HG03064 (cell line): ENCODE measurements around the gene TMEM98.
"Not testable (repeated sequence)": the region's sequence is repeated elsewhere in the genome, so short reads cannot be mapped to it uniquely, and the experiment has no call there.

Experiments used
- ATAC-seq: cut with Tn5 transposase; IDR thresholded peaks from one replicate; pipeline ENCODE4 v1.9.1; 2021; ENCODE audit warnings: low read depth; ENCODE audit not compliant: unreplicated experiment

Gene TMEM98

GRCh38 chr17:32971171-32971570 is 43.2 kb downstream of the TMEM98 start:
- no peak for ATAC-seq

DNA sequence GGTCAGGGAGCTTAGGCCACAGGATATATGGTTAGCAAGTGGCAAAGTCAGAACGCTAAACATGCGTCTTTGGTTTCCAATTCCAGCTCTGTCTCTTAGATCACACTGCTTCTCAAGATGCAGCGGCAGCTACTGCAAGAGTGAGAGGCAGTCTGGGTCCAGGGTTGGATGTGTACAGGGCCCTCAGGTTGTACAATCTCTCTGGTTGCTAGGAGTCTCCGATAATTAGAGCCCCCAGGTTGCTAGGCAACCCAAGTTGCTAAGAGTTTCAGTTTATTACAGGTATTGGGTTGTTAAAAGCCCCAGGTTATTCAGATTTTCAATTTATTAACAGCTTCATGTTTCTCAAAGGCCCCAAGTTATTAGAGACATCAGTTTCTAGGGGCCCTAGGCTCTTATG is 48.2 kb downstream of the TMEM98 start:
- no peak for ATAC-seq

DNA sequence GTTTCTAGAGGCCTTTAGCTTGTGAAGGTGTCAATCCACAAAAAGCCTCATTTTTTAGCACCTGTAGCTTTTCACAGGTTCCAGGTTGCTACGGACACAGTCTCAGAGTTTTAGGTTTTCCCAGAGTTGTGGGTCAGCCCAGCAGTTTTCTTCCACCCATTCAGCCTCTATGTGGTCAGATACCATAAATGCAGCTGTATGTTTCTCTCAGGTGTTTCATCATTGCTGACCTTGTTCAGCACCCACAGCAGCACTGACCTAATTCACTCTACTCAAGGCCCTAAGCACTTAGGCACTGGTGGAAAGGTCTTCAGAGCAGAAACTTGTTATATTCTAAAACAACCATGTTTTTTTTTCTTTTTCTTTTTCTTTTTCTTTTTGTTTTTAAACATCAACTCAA is 48.7 kb downstream of the TMEM98 start:
- no peak for ATAC-seq

- no peak for ATAC-seq
Measured at GRCh38 chr17:32980230-32980629, 52.3 kb downstream of the TMEM98 start.

DNA sequence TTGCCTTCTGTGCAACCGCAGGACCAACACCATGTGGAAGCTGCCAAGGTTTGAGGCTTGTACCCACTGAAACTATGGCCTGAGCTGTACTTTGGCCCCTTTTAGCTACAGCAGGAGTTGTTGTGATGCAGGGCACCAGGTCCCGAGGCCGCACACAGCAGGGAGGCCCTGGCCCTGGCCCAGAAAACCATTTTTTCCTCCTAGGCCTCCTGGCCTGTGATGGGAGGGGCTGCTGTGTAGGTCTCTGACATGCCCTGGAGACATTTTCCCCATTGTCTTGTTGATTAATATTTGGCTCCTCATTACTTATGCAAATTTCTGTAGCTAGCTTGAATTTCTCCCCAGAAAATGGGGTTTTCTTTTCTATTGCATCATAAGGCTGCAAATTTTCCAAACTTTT is 53.7 kb downstream of the TMEM98 start:
- not testable (repeated sequence) for ATAC-seq

DNA sequence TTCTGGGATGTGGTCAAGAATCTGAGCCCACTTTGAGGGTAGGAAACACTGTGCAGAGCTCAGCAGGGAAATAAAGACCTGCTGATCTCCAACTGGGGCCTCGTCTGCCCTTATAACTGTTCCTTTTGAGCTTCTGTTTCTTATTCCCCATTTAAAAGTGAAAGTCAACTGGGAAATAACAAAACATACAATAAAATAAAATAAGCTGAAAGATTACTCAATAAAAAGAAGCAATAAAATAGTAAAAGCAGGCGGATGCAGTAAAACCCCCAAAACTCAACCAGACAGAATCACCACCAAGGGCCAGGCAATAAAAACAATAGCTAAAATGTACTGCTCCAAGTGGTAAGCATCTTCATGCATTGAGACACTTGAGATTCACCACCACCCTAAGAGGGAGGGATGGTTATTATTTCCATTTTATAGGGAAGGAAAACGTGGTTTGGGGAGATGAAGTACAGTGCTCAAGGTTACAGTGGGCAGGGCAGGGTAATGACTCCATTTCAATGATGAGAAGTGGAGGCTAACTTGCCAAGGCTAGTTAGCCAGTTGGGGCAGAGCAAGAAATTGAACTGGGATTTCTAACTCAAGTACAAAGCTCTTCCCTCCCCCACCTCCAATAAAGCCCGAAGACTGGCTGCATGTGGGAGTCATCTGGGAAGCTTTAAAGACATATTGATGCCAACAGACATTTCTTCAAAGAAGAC is 57.2 kb downstream of the TMEM98 start:
- no peak for ATAC-seq

GRCh38 chr17:32987453-32987805 is 59.5 kb downstream of the TMEM98 start:
- ATAC-seq, result not testable (repeated sequence)

DNA sequence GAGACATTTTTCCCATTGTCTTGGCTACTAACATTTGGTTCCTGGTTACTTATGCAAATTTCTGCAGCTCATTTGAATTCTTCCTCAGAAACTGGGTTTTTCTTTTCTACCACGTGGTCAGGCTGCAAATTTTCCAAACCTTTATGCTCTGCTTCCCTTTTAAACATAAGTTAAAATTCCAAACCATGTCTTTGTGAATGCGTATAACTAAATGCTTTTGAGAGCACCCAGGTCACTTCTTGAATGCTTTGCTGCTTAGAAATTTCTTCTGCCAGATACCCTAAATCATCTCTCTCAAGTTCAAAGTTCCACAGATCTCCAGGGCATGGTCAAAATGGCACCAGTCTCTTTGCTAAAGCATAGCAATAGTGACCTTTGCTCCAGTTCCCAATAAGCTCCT is 59.9 kb downstream of the TMEM98 start:
- ATAC-seq, result not testable (repeated sequence)

- no peak for ATAC-seq
Measured at GRCh38 chr17:32988481-32989101, 60.6 kb downstream of the TMEM98 start.

DNA sequence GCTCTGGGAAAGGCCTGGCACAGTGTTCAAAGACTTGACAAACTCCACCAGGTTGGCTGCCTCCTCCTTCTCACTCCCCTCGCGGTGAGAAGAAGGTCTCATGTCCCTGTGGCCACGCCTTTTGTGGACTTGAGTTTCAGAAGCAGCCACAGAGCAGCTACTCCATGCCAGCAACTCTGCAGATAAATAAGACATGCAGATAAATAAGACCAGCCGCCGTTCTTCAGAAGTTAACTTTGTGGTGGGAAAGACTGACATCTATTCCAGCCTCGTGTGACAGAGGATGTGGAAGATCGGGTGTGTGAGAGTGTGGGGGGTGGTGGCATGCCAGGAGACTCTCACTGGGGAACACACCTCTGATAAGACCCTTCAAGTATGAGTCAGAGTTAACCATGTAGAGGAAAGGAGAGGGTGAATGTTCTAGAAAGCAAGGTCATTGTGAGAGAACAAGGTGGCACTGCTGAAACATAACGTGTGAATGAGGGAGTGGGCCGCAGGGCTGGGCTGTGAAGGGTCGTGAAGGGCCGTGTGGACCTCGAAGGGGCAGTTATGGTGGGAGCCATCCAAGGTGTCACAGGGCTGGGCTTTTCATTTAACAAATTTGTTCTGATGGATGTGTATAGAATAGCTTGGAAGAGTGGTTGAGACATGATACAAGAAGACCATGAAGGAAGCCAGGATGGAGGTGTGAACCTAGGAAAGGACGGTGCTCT is 64.5 kb downstream of the TMEM98 start:
- ATAC-seq, result no peak

GRCh38 chr17:32993977-32994376 is 66.0 kb downstream of the TMEM98 start:
- ATAC-seq, result no peak
